HG03060 (cell line): ENCODE data around the gene ARHGEF37.
"Not testable (repeated sequence)": the region's sequence is repeated elsewhere in the genome, so short reads cannot be mapped to it uniquely, and the experiment has no call there.

ENCODE experiments used
- ATAC-seq: cut with Tn5 transposase; IDR thresholded peaks from one replicate; pipeline ENCODE4 v1.9.1; 2021; ENCODE audit warnings: low read depth, moderate number of reproducible peaks; ENCODE audit not compliant: unreplicated experiment

Gene ARHGEF37

GRCh38 chr5:149563466-149563865 lies 17.8 kb upstream of the ARHGEF37 start:
- no peak for ATAC-seq

DNA sequence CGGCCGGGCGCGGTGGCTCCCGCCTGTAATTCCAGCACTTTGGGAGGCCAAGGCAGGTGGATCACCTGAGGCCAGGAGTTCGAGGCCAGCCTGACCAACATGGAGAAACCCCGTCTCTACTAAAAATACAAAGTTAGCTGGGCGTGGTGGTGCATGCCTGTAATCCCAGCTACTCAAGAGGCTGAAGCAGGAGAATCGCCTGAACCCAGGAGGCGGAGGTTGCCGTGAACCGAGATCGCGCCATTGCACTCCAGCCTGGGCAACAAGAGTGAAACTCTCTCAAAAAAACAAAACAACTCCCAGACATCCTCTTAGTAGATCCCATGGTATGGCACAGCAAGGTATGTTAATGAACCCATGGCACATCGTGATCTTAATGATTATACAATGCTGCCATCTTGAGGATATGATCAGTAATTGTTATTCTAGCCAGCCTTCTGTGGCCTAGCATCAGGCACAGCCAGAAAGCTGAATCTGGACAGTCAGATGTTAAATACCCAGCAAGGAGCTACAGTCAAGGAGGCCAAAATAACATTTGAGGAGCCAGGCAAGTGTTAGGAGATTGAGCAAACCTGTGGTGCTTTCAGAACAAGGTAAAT lies 16.7 kb upstream of the ARHGEF37 start:
- peak; percentile 80 for ATAC-seq

DNA sequence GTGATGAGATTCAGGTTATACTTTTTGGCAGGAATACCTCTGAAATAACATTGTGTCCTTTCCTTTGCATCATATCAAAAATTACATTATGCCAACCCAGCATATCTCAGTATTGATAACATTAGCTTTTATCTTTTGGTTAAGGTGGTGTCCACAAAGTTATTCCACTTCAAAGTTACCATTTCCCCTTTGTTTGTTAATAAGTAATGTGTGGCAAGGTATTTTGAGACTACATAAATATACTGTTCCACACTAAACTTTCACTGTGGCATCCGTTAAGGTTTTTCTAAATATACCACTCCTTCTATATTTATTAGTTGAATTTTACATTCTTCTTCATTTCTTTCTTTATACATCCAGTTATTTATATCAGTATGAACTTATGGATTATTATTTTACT lies 14.1 kb upstream of the ARHGEF37 start:
- no peak for ATAC-seq

DNA sequence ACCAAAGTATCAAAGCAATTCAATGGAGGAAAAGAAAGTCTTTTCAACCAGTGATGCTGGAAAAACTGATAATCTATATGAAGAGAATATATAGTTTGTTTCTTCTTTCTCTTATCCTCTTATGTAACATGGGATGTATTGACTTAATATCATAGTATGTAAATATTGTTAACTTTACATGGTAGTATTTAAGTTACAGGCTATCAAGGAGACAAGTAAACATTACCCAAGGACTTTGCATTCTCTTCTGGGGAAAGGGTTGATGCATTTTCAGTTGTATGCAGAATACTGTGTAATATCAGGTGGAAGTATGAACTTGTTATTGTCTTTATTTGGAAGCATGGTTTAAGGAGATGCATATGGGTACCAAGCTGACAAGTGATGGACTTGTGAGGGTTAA lies 9.1 kb upstream of the ARHGEF37 start:
- ATAC-seq: no peak

DNA sequence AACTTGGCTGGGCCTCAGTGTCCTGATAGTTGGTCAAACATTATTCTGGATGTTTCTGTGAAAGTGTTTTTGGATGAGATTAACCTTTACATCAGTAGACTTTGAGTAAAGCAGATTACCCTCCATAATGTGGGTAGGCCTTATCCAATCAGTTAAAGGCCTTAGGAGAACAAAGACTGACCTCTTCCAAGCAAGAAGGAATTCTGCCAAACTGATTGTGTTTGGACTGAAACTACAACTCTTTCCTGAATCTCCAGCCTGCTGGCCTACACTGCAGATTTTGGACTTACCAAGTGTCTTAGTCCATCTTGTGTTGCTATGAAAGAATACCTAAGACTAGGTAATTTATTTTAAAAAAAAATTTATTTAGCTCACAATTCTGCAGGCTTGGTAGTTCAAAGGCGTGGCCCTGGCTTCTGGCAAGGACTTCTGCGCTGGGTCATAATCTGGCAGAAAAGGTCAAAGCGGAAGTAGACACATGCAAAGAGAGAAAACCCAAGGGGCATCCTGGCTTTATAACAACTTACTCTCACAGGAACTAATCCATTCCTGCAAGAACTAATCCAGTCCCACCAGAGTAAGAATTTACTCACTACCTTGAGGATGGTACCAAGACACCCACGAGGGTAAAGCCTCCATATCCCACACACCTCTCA lies 8.6 kb upstream of the ARHGEF37 start:
- ATAC-seq: no peak

GRCh38 chr5:149575131-149575530 lies 6.2 kb upstream of the ARHGEF37 start:
- ATAC-seq: no peak

- no peak for ATAC-seq
Measured at GRCh38 chr5:149576021-149576420, 5.3 kb upstream of the ARHGEF37 start.

GRCh38 chr5:149578896-149579295 lies 2.4 kb upstream of the ARHGEF37 start:
- no peak for ATAC-seq

DNA sequence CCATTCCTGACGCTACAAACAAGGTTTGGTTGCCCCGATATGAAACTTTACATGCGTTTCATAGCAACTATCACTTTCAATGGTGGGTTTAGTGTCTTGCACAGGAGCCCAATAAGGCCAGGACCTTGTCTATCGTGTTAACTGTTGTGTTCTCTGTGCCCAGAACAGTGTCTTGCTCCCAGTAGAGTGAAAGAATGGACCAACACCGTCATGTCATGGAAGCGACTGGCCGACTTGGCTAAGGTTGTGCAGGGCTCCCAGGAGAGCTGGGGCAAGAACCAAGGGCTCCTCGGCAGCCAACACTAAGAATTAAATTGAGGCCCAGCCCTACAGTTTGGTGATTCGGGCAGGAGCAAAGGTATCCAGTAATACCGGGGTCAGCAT lies 498 bp upstream of the ARHGEF37 start:
- no peak for ATAC-seq

GRCh38 chr5:149581931-149582768 lies 852 bp downstream of the ARHGEF37 start:
- ATAC-seq: no peak

- no peak for ATAC-seq
Measured at GRCh38 chr5:149583394-149583793, 2.1 kb downstream of the ARHGEF37 start.

GRCh38 chr5:149584121-149584520 lies 2.8 kb downstream of the ARHGEF37 start:
- ATAC-seq: no peak

- no peak for ATAC-seq
Measured at GRCh38 chr5:149585910-149586309, 4.6 kb downstream of the ARHGEF37 start.

- ATAC-seq: no peak
Measured at GRCh38 chr5:149586708-149587318, 5.5 kb downstream of the ARHGEF37 start.

GRCh38 chr5:149588936-149589335 lies 7.6 kb downstream of the ARHGEF37 start:
- no peak for ATAC-seq

DNA sequence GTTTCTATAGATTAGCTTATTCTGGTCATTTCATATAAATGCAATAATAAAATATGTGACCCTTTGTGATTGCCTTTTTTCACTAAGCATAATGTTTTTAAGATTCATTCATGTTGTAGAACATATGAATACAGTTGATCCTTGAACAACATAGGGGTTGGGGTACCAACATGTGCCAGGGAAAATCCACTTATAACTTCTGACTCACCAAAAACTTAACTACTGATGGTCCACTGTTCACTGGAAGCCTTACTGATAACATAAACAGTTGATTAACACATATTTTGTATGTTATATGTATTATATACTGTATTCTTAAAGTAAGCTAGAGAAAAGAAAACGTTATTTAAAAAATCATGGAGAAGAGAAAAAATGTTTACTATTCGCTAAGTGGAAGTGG lies 12.1 kb downstream of the ARHGEF37 start:
- ATAC-seq: no peak

GRCh38 chr5:149594206-149594895 lies 13.1 kb downstream of the ARHGEF37 start:
- no peak for ATAC-seq

DNA sequence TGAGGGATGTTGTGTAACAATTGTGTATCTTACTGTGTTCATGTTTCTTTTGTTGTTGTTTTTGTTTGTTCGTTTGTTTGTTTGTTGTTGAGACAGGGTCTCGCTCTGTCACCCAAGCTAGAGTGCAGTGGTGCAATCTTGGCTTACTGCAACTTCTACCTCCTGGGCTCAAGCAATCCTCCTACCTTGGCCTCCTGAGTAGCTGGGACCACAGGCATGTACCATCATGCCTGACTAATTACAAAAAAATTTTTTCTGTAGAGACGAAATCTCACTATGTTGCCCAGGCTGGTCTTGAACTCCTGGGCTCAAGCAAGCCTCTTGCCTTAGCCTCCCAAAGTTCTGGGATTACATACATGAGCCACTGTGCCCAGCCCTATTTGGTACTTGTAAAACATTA lies 13.8 kb downstream of the ARHGEF37 start:
- not testable (repeated sequence) for ATAC-seq

DNA sequence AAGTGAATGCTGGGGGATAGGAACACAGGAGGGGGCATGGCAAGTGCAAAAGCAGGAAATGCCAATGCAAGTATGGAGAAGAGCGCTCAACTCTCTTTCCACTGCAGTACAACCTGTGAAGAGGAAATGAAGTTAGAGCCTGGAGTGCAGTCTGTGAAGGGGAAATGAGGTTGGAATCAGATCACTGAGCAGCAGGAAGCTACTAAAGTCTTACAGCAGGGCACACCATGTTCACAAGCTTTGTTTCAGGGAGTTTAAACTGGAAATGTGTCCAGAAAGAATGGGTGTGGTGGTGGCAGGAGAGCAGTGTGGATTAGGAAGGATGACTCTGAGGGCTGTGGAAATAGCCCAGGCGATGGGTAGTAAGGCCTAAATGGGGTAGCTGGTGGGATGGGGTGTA lies 15.4 kb downstream of the ARHGEF37 start:
- ATAC-seq: no peak

GRCh38 chr5:149597618-149598017 lies 16.3 kb downstream of the ARHGEF37 start:
- ATAC-seq: no peak

GRCh38 chr5:149598234-149598633 lies 16.9 kb downstream of the ARHGEF37 start:
- not testable (repeated sequence) for ATAC-seq
